ENCODE results near the gene PIWIL4.
"Not testable (repeated sequence)": the region's sequence is repeated elsewhere in the genome, so short reads cannot be mapped to it uniquely, and the experiment has no call there.

The PIWIL4 gene

GRCh38 chr11:94546886-94547285, 20.3 kb upstream of the PIWIL4 start:
- no peak for DNase-seq (ENCODE audit: low read depth in 3 of 3)

- no peak for DNase-seq (ENCODE audit: low read depth in 3 of 3)
Observed at GRCh38 chr11:94549146-94549545, 18.0 kb upstream of the PIWIL4 start.

- DNase-seq (ENCODE audit: low read depth in 3 of 3): no peak
Observed at GRCh38 chr11:94550513-94550912, 16.7 kb upstream of the PIWIL4 start.

- DNase-seq (ENCODE audit: low read depth in 3 of 3): no peak
Observed at GRCh38 chr11:94553938-94554337, 13.2 kb upstream of the PIWIL4 start.

GRCh38 chr11:94555752-94556329, 11.3 kb upstream of the PIWIL4 start:
- not testable (repeated sequence) for DNase-seq (ENCODE audit: low read depth in 3 of 3)

GRCh38 chr11:94557421-94557820, 9.7 kb upstream of the PIWIL4 start:
- DNase-seq (ENCODE audit: low read depth in 3 of 3): no peak

GRCh38 chr11:94557992-94558391, 9.2 kb upstream of the PIWIL4 start:
- no peak for DNase-seq (ENCODE audit: low read depth in 3 of 3)

- DNase-seq (ENCODE audit: low read depth in 3 of 3): no peak
Observed at GRCh38 chr11:94558468-94558867, 8.7 kb upstream of the PIWIL4 start.

- DNase-seq (ENCODE audit: low read depth in 3 of 3): no peak
Observed at GRCh38 chr11:94558932-94559331, 8.2 kb upstream of the PIWIL4 start.

GRCh38 chr11:94559361-94559760, 7.8 kb upstream of the PIWIL4 start:
- DNase-seq (ENCODE audit: low read depth in 3 of 3): no peak

GRCh38 chr11:94560834-94561233, 6.3 kb upstream of the PIWIL4 start:
- no peak for DNase-seq (ENCODE audit: low read depth in 3 of 3)

- DNase-seq (ENCODE audit: low read depth in 3 of 3): no peak
Observed at GRCh38 chr11:94563176-94563847, 3.9 kb upstream of the PIWIL4 start.

GRCh38 chr11:94563848-94564467, 3.2 kb upstream of the PIWIL4 start:
- DNase-seq (ENCODE audit: low read depth in 3 of 3): no peak

- DNase-seq (ENCODE audit: low read depth in 3 of 3): no peak
Observed at GRCh38 chr11:94568200-94568599, 1.0 kb downstream of the PIWIL4 start.

GRCh38 chr11:94568717-94569116, 1.5 kb downstream of the PIWIL4 start:
- DNase-seq (ENCODE audit: low read depth in 3 of 3): no peak

GRCh38 chr11:94572975-94573374, 5.8 kb downstream of the PIWIL4 start:
- DNase-seq (ENCODE audit: low read depth in 3 of 3): not testable (repeated sequence)

- no peak for DNase-seq (ENCODE audit: low read depth in 3 of 3)
Observed at GRCh38 chr11:94574193-94574961, 7.2 kb downstream of the PIWIL4 start.

GRCh38 chr11:94576306-94576705, 9.1 kb downstream of the PIWIL4 start:
- DNase-seq (ENCODE audit: low read depth in 3 of 3): no peak

GRCh38 chr11:94577841-94578240, 10.7 kb downstream of the PIWIL4 start:
- no peak for DNase-seq (ENCODE audit: low read depth in 3 of 3)

- no peak for DNase-seq (ENCODE audit: low read depth in 3 of 3)
Observed at GRCh38 chr11:94581926-94582325, 14.8 kb downstream of the PIWIL4 start.

GRCh38 chr11:94583213-94583865, 16.2 kb downstream of the PIWIL4 start:
- DNase-seq (ENCODE audit: low read depth in 3 of 3): no peak

- DNase-seq (ENCODE audit: low read depth in 3 of 3): no peak
Observed at GRCh38 chr11:94583866-94584500, 16.8 kb downstream of the PIWIL4 start.
